Raji (cell line): ENCODE data around the gene CKAP2.
A peak's percentile ranks its signal among the peaks of the same experiment; 100 is the strongest.

Experiments
- POLR2A ChIP-seq: IDR thresholded peaks from 2 replicates; pipeline ENCODE4 v1.6.1; 2011; ENCODE audit warnings: low read depth, low read length, control low read depth; ENCODE audit not compliant: insufficient read depth

CKAP2 gene

GRCh38 chr13:52450012-52450792 lies 5.1 kb upstream of the CKAP2 start, which contains the start of gene VPS36:
TSS of gene VPS36 (minus strand) at chr13:52450634. CDS start at chr13:52450594, 40 bp downstream.
- peak; percentile 90 for TF ChIP-seq POLR2A

GRCh38 chr13:52450793-52451116 lies 4.5 kb upstream of the CKAP2 start:
- TF ChIP-seq POLR2A: no peak

- no peak for TF ChIP-seq POLR2A
Observed at GRCh38 chr13:52451135-52451804, 4.0 kb upstream of the CKAP2 start.

- no peak for TF ChIP-seq POLR2A
Observed at GRCh38 chr13:52452470-52452869, 2.8 kb upstream of the CKAP2 start.

- TF ChIP-seq POLR2A: no peak
Observed at GRCh38 chr13:52454459-52454819, 839 bp upstream of the CKAP2 start.

GRCh38 chr13:52455677-52456041 lies 381 bp downstream of the CKAP2 start:
- TF ChIP-seq POLR2A: no peak

- no peak for TF ChIP-seq POLR2A
Observed at GRCh38 chr13:52459668-52460067, 4.4 kb downstream of the CKAP2 start.

GRCh38 chr13:52461265-52461664 lies 6.0 kb downstream of the CKAP2 start:
- no peak for TF ChIP-seq POLR2A

- TF ChIP-seq POLR2A: no peak
Observed at GRCh38 chr13:52463526-52463925, 8.2 kb downstream of the CKAP2 start.
